Nephron progenitor cell (in vitro differentiated cells): ENCODE results near the gene CHST9.

ENCODE experiments used
- DNase-seq: peaks from one replicate; pipeline ENCODE4 v3.0.0; 2021
- H3K27ac Mint-ChIP-seq: 2 replicates; pipeline ENCODE4 v1.8.0; 2021; ENCODE audit warnings: mild to moderate bottlenecking, moderate library complexity, mixed read lengths
- H3K27me3 Mint-ChIP-seq: 2 replicates; pipeline ENCODE4 v1.8.0; 2021; ENCODE audit warnings: mild to moderate bottlenecking, low read depth, mixed read lengths; ENCODE audit not compliant: poor library complexity
- H3K36me3 Mint-ChIP-seq: 2 replicates; pipeline ENCODE4 v1.8.0; 2021; ENCODE audit warnings: low read depth, mixed read lengths
- H3K4me1 Mint-ChIP-seq: 2 replicates; pipeline ENCODE4 v1.8.0; 2021; ENCODE audit warnings: mixed read lengths
- H3K4me3 Mint-ChIP-seq: 2 replicates; pipeline ENCODE4 v1.8.0; 2021; ENCODE audit warnings: mild to moderate bottlenecking, moderate library complexity, mixed read lengths
- H3K9me3 Mint-ChIP-seq: 2 replicates; pipeline ENCODE4 v1.8.0; 2021; ENCODE audit warnings: mild to moderate bottlenecking, moderate library complexity, mixed read lengths
- TF ChIP-seq, protein P1 (sequence below): fragments of 200-600 bp; sonication (generic); IDR thresholded peaks from 2 replicates; pipeline ENCODE4 v1.5.0; 2021; ENCODE audit warnings: antibody characterized with exemption

CHST9 gene

DNA sequence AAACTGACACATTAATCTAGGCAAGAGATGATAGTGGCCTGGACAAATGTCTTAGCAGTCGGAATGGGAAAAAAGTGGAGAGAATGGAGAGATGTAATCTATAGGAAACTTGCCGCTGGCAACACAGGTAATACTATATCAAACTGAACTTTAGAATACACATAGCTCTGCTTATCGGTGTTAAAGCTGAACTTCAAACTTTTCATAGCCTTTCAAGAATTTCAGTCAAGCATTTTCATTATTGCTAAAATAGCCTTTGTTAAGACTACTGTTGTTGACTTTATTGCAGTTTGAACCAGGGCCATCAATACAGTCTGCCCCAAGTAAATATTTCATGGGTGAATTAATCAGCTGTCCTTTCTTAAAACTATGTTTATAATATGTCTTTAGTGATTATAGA lies 12.9 kb upstream of the CHST9 start:
- H3K27ac Mint-ChIP-seq, result no peak overlapping the region

DNA sequence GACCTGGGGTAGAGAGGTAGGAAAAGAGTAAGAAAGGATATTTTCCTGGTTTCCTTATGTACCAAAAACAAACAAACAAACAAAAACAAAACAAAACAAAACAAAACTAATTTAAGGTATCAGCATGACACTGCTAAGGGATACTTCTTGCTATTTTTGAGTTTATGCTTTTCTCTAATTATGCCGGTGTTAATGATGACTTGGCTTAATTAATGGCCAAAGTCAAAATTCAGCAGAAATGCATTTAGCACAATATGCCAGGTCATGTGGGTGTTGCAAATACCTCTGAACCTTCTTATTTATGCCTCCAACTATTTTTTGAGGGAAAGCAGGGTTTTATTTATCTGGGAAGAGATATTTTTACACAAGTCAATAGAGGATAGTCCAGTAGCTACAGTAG lies 3.2 kb upstream of the CHST9 start:
- H3K9me3 Mint-ChIP-seq, result no peaks in the 10 kb centered on the region
- peaks cover 12% of the 10 kb centered on the region for H3K4me1 Mint-ChIP-seq
- no peaks in the 10 kb centered on the region for H3K36me3 Mint-ChIP-seq
- H3K27ac Mint-ChIP-seq, result no peak overlapping the region
- TF ChIP-seq, protein P1, sequence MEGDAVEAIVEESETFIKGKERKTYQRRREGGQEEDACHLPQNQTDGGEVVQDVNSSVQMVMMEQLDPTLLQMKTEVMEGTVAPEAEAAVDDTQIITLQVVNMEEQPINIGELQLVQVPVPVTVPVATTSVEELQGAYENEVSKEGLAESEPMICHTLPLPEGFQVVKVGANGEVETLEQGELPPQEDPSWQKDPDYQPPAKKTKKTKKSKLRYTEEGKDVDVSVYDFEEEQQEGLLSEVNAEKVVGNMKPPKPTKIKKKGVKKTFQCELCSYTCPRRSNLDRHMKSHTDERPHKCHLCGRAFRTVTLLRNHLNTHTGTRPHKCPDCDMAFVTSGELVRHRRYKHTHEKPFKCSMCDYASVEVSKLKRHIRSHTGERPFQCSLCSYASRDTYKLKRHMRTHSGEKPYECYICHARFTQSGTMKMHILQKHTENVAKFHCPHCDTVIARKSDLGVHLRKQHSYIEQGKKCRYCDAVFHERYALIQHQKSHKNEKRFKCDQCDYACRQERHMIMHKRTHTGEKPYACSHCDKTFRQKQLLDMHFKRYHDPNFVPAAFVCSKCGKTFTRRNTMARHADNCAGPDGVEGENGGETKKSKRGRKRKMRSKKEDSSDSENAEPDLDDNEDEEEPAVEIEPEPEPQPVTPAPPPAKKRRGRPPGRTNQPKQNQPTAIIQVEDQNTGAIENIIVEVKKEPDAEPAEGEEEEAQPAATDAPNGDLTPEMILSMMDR, result no peak
- no peak overlapping the region for H3K4me3 Mint-ChIP-seq
- DNase-seq, result no peak
- H3K27me3 Mint-ChIP-seq, result peaks cover 51% of the 10 kb centered on the region

More for the DNA sequence above, 12.9 kb upstream of the CHST9 start:
- peaks cover 1% of the 10 kb centered on the region for H3K4me1 Mint-ChIP-seq
- H3K27me3 Mint-ChIP-seq, result peaks cover 2% of the 10 kb centered on the region
- TF ChIP-seq, protein P1, result no peak
- H3K4me3 Mint-ChIP-seq, result no peak overlapping the region
- DNase-seq, result no peak
- H3K36me3 Mint-ChIP-seq, result no peaks in the 10 kb centered on the region
- no peaks in the 10 kb centered on the region for H3K9me3 Mint-ChIP-seq

DNA sequence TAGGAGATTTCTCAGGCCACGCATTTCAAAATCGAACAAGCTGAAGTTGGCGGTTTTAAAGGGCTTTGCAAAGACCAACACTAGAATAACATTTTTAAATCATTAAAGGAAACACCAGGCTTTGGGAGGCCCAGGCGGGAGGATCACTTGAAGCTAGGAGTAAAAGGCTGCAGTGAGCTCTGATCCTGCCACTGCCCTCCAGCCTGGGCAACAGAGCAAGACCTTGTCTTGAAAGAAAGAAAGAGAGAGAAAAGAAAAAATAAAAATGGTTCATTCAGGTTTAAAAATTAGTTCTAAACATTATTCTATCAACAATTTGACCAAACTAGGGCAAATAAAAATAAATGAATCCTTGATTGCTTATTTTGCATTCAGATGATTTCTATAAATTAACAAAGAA lies 789 bp upstream of the CHST9 start:
- Mint-ChIP-seq H3K27me3 (peaks cover 71% of the 10 kb centered on the region), H3K36me3 (no peaks in the 10 kb centered on the region), H3K4me3 (peak overlapping the region; percentile 85), H3K27ac (no peak overlapping the region), H3K4me1 (peaks cover 12% of the 10 kb centered on the region), H3K9me3 (no peaks in the 10 kb centered on the region)
- no peak for DNase-seq
- TF ChIP-seq, protein P1, result no peak

GRCh38 chr18:27184115-27185024 lies 738 bp downstream of the CHST9 start:
- no peak overlapping the region for H3K27ac Mint-ChIP-seq
- peak overlapping the region; percentile 80 for H3K4me3 Mint-ChIP-seq
- TF ChIP-seq, protein P1, result no peak
- DNase-seq, result peak; percentile 18
- H3K9me3 Mint-ChIP-seq, result no peaks in the 10 kb centered on the region
- no peaks in the 10 kb centered on the region for H3K36me3 Mint-ChIP-seq
- H3K4me1 Mint-ChIP-seq, result peaks cover 12% of the 10 kb centered on the region
- peaks cover 67% of the 10 kb centered on the region for H3K27me3 Mint-ChIP-seq

- H3K4me1 Mint-ChIP-seq, result peaks cover 12% of the 10 kb centered on the region
- no peak overlapping the region for H3K27ac Mint-ChIP-seq
Observed at GRCh38 chr18:27181726-27182125, 3.4 kb downstream of the CHST9 start.

More at GRCh38 chr18:27181726-27182125, 3.4 kb downstream of the CHST9 start:
- TF ChIP-seq, protein P1, result no peak
- no peak for DNase-seq
- Mint-ChIP-seq H3K36me3 (no peaks in the 10 kb centered on the region), H3K9me3 (no peaks in the 10 kb centered on the region), H3K4me3 (no peak overlapping the region), H3K27me3 (peaks cover 52% of the 10 kb centered on the region)
